Heart left ventricle (tissue), 16 donors: ENCODE data around the gene UNC93A. TPM values are rescaled to one million over a fixed set of nuclear protein-coding genes. Genes with fewer than 3 reads are reported as not detected.
"Not testable (repeated sequence)": the region's sequence is repeated elsewhere in the genome, so short reads cannot be mapped to it uniquely, and the experiment has no call there.

Experiments
- ATAC-seq, 4 donors: fragments of 200-7000 bp; cut with Tn5 transposase; one replicate each; pipeline ENCODE4 v1.9.1; 2020 to 2022; ENCODE audit warnings: moderate library complexity in 4 of 4, mild to moderate bottlenecking in 3 of 4, moderate number of reproducible peaks in 1 of 4
- DNase-seq, 5 donors: peaks; one replicate each; pipeline ENCODE4 v3.0.0-alpha.2; 2020
- H3K27ac ChIP-seq, 12 donors: fragments of 200-600 bp; sonication (generic) in 4 of 12; one replicate each; pipeline versions ENCODE4 v1.5.0 to v1.8.0; 2016 to 2022; ENCODE audit warnings: mild to moderate bottlenecking in 2 of 12
- H3K27me3 ChIP-seq, 9 donors: fragments of 200-600 bp; sonication (generic) in 2 of 9; one replicate each; pipeline versions ENCODE4 v1.5.1 to v1.8.0; 2016 to 2022; ENCODE audit warnings: mild to moderate bottlenecking in 3 of 9
- H3K36me3 ChIP-seq, 9 donors: fragments of 200-600 bp; sonication (generic) in 2 of 9; one replicate each; pipeline versions ENCODE4 v1.5.0 to v1.8.0; 2018 to 2022; ENCODE audit warnings: mild to moderate bottlenecking in 2 of 9
- H3K4me1 ChIP-seq, 12 donors: fragments of 200-600 bp; sonication (generic) in 4 of 12; one replicate each; pipeline versions ENCODE4 v1.5.0 to v1.8.0; 2016 to 2022; ENCODE audit warnings: mild to moderate bottlenecking in 3 of 12
- H3K4me3 ChIP-seq, 12 donors: fragments of 200-600 bp; sonication (generic) in 4 of 12; one replicate each; pipeline versions ENCODE4 v1.5.0 to v1.8.0; 2017 to 2022; ENCODE audit warnings: mild to moderate bottlenecking in 9 of 12, moderate library complexity in 4 of 12
- H3K9me3 ChIP-seq, 12 donors: fragments of 200-600 bp; sonication (generic) in 4 of 12; one replicate each; pipeline versions ENCODE4 v1.5.0 to v1.8.0; 2016 to 2022; ENCODE audit warnings: mild to moderate bottlenecking in 1 of 12
- POLR2A ChIP-seq, 2 donors: fragments of 450-650 bp; IDR thresholded peaks; one replicate each; pipeline ENCODE4 v1.6.1; 2017; ENCODE audit warnings: antibody characterized with exemption in 2 of 2, mild to moderate bottlenecking in 2 of 2, moderate library complexity in 2 of 2
- WGBS, 4 donors: extraction: QIAGEN DNeasy Blood & Tissue Kit in 2 of 4; methylation state at CpG; one replicate each; pipeline versions ENCODE4 v1.1.5 to v1.1.7; 2013 to 2018; 5-methylcytosine and 5-hydroxymethylcytosine counted together
- intact Hi-C, 10 donors: fragments of 100-400 bp; cut with DNase I; formaldehyde crosslinking; loops; one replicate each; pipeline versions ENCODE4 v1.11.1 to v1.14.2; 2022
- long read RNA-seq, 3 donors: library from polyadenylated mRNA; unstranded; transcript quantifications; one replicate each; pipeline ENCODE4 v2.0.0, GENCODE V29; 2020 to 2021
- polyA plus RNA-seq, 2 donors: library from polyadenylated mRNA; stranded (reverse); fragments of 200-250 nt; gene quantifications; one replicate each; pipeline ENCODE4 v1.2.3, GENCODE V29; 2013
- total RNA-seq, 9 donors: library from RNA; depleted of rRNA in 2 of 9; stranded (reverse); fragments of >200 nt in 2 of 9; fragmentation: NEBNext Ultra II Directional in 3 of 9; extraction: Animal tissue kit (Norgen Biotek cat#: 25700) in 3 of 9; gene quantifications; one replicate each; pipeline versions ENCODE4 v1.1.0 to v1.2.4, GENCODE V29; 2016 to 2023
- TF ChIP-seq, protein P1 (sequence below), 12 donors: fragments of 200-600 bp; sonication (generic) in 4 of 12; IDR thresholded peaks; one replicate each; pipeline versions ENCODE4 v1.5.0 to v1.8.0; 2018 to 2022; ENCODE audit warnings: antibody characterized with exemption in 12 of 12, mild to moderate bottlenecking in 5 of 12
- donor health status: ischemic (EF 13 %, LVEDD 7.1; RV severe dilation, severe dysfunction).
- donor health status: healthy with polysubstance abuse.
- donor health status: DM: no; HTN: yes; CAD: no.
- donor health status: DM: no; HTN: no; CAD: no.
- donor health status: ischemic (EF 25% LVEDD 6.9; RV normal size, moderate dysfunction).
- donor health status: ischemic (EF 25% LVEDD 5.7; RV mildly dilated, moderate dysfunction).
- donor health status: healthy.
- donor health status: DM: yes; HTN: yes; CAD: no.
- donor health status: ischemic (EF 35%, LVEDD 5.7; RV mildly dilated, moderate dysfunction).
- donor health status: nonischemic (EF 11% LVEDD 7.7; RV severe dilation, severe dysfunction).
- donor health status: DM: yes; HTN: yes; CAD: no.
- donor health status: PGD.
- donor health status: ischemic (EF 29% LVEDD 5.4; RV normal size, mild dysfunction).
- donor health status: nonischemic (EF 23%, LVEDD 6.1; RV moderate dilation, normal function).

UNC93A gene
- total RNA-seq, result not detected
- polyA plus RNA-seq, result not detected
- long read RNA-seq, donor 1, result 0 reads
- long read RNA-seq, donor 2, result 0 reads
- long read RNA-seq, donor 3, result 0 reads

DNA sequence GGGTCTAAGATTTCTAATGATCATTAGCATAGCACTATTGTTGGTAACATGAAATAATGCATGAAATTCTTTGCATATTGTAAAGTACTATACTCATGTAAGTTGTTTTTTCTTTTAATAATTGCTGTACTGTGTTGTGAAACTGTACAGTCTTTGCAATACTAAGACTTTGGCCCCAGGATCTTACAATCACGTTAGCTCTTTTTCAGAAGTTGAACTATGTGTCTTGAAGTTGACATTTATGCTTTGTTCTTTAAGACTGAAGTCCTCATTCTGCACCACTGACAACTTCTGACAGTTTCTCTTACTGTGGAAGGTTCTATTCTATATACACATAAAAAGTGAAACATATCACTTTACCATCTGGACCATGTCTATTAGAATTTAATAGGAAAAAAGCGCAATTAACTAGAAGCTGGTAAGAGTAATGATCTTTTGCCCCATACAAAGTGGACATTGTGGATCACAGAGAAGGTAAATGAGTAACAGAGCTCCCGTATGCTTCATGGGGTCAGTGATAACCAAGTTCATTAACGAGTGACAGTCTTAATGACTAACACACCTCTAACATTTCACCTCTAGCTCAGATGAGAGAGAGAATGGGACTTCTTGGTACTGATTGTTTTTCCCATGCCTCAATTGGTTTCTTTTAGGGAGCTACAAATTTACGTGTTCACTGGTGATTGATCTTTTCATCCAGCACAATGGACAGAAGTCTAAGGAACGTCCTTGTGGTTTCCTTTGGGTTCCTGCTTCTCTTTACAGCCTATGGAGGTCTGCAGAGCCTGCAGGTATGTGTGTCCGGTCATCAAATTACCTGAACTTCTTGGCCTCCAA, at the start of gene UNC93A:
TSS of gene UNC93A (plus strand) at position 530 of the 837 bp plus-strand sequence. CDS start at position 705, 175 bp downstream.
- no peak for TF ChIP-seq POLR2A (IDR thresholded peaks at IDR 0.05)
- TF ChIP-seq, protein P1, sequence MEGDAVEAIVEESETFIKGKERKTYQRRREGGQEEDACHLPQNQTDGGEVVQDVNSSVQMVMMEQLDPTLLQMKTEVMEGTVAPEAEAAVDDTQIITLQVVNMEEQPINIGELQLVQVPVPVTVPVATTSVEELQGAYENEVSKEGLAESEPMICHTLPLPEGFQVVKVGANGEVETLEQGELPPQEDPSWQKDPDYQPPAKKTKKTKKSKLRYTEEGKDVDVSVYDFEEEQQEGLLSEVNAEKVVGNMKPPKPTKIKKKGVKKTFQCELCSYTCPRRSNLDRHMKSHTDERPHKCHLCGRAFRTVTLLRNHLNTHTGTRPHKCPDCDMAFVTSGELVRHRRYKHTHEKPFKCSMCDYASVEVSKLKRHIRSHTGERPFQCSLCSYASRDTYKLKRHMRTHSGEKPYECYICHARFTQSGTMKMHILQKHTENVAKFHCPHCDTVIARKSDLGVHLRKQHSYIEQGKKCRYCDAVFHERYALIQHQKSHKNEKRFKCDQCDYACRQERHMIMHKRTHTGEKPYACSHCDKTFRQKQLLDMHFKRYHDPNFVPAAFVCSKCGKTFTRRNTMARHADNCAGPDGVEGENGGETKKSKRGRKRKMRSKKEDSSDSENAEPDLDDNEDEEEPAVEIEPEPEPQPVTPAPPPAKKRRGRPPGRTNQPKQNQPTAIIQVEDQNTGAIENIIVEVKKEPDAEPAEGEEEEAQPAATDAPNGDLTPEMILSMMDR (IDR thresholded peaks at IDR 0.05), result no peak
- H3K36me3 ChIP-seq, result no peaks in the 10 kb centered on the region
- no peak within 1 kb of the TSS for H3K27ac ChIP-seq
- ATAC-seq, result no peak
- intact Hi-C loops, result loop anchor here in 2 of 10 donors (10.0 kb wide), 2 partner anchors 96 to 516 kb away; no protein-coding TSS in a partner anchor
- H3K27me3 ChIP-seq, result no peaks in the 10 kb centered on the region
- WGBS, 4 donors, result 77 to 82% (median 78%) methylated on average over 7 of the region's 7 CpGs
- no peaks in the 10 kb centered on the region for H3K4me1 ChIP-seq
- H3K4me3 ChIP-seq, result no peak within 1 kb of the TSS
- no peak for DNase-seq
- H3K9me3 ChIP-seq, result no peaks in the 10 kb centered on the region

DNA sequence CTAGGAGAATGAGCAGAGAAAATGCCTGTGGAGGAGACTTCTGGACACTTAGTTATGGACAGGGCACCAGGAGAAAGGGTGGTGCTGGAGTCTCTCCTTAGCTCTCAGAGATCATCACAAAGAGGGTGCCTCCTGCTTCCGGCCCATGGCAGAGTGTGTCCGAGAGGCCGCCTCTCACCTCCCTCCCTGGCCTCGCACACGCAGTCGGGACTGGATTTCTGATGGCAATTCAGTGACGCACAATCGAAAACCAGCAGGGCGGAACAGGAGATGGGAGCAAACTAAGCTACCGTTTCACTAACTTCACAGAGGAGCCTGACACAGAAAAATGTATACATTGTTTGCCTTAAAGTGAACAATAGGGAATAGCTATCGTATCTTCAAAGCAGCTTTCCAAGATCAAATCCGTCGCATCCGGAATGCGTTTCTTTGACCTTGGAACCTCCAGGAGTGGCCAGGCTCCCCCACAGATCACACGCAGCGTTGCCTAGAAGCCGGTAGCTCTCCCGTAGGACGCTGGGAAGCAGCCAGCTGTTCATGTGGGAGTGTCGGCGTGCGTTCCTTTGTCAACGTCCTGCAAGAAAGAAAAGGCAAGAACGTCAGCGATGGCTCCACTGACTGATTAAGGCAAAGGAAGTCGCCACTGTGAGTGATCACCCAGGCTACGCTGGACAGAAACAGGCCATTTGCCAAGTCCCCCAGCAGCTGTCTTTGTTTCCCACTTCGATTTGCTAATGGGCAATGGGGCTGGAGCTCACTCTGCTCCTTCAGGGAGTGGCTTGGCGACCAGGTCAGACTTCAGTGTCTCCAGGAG, 49.6 kb upstream of the UNC93A start:
- peaks cover 0 to 12% (median 0%) of the 10 kb centered on the region in 9 donors for H3K27me3 ChIP-seq
- intact Hi-C loops, H3K9me3 ChIP-seq, H3K27ac ChIP-seq, H3K4me1 ChIP-seq, H3K36me3 ChIP-seq: not testable (repeated sequence)
- H3K4me3 ChIP-seq, result peak overlapping the region in 1 of 12 donors; percentile 7
- DNase-seq (peak in 2 of 5 donors; percentile 38 to 43), ATAC-seq (peak in 1 of 4 donors; percentile 91)
- WGBS, 4 donors, result 43 to 82% (median 51%) methylated on average over 22 to 29 of the region's 30 CpGs

DNA sequence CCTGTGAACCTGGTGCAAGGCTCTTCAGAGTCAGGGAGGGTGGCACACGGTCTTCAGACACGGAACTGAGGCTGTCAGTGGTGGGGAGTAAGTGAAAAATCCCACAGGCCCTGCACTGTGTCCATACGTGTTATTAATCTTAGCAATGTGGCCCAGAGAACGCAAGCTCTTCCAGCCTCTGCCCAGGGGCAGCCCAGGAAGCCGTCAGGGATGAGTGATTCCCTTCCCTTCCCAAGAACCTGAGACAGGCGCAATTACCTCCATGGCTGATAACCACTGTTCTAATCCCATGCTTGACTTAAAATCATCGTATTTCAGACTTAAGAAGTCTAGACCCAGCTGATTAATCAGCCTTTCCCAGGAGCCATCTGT, 49.0 kb upstream of the UNC93A start:
- intact Hi-C loops, H3K4me3 ChIP-seq: not testable (repeated sequence)
- WGBS, 4 donors, result 62 to 100% (median 86%) methylated on average over 2 to 3 of the region's 7 CpGs

DNA sequence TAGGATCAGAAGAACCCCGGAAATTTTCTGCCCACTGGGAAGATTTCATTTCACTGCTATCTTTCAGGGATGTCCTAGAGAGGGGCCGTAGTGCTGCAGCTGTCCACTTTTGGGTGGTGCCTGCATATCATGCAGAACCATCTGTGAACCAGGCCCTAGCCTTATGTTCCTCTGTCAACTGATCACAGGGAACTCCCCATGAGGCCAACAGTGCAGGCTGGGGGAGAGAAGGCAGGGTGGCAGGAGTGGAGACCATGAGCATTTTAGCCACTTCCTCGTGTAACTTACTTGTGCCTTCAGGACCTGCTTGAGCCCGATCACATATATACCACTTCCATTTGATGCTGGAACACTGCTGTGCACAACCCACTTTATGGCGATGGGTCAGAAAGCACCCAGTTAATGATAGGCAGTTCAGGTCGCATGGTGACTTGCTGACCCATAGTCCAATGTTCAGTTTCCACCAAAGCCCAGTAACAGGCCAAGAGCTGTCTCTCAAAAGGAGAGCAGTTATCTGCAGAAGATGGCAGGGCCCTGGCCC, 48.5 kb upstream of the UNC93A start:
- H3K4me1 ChIP-seq, intact Hi-C loops, H3K36me3 ChIP-seq, ATAC-seq, H3K9me3 ChIP-seq, H3K4me3 ChIP-seq, H3K27ac ChIP-seq: not testable (repeated sequence)
- peak in 1 of 5 donors; percentile 22 for DNase-seq
- H3K27me3 ChIP-seq, result peaks cover 0 to 13% (median 0%) of the 10 kb centered on the region in 9 donors
- 85 to 91% (median 90%) methylated on average over 5 to 6 of the region's 6 CpGs for WGBS, 4 donors

More for the DNA sequence above, 49.0 kb upstream of the UNC93A start:
- not testable (repeated sequence) for H3K27ac ChIP-seq, H3K9me3 ChIP-seq, ATAC-seq, H3K36me3 ChIP-seq, H3K4me1 ChIP-seq, DNase-seq
- H3K27me3 ChIP-seq, result peaks cover 0 to 13% (median 0%) of the 10 kb centered on the region in 9 donors

DNA sequence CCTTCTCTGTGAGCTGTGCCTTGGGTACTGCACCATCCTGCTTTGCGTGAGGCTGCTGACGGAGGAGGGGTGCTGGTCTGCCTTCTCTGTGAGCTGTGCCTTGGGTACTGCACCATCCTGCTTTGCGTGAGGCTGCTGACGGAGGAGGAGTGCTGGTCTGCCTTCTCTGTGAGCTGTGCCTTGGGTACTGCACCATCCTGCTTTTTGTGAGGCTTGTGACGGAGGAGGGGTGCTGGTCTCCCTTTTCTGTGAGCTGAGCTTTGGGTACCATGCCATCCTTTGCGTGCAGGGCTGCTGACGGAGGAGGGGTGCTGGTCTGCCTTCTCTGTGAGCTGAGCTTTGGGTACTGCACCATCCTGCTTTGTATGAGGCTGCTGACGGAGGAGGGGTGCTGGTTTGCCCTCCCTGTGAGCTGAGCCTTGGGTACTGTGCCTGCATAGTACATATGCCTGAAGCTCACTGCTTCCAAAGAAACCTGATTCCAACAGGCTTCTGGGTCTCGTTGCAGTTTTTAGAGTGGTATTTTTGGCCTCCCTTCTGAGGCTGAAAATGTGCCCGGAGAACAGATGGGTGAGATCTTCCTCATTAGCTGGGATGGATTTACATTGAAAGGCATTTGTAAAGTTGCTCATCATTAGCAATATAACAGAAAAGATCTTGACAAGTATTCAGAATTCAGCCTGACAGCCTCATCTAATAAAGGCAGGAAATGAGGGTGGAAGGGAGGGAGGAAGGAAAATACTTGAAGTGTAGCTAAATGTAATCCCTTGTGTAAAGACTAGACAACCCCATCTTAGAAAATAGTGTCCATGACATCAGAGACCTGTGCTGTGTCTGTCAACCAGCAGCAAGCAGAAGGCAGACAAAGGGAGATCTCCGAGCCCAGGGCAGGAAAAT, 46.8 kb upstream of the UNC93A start:
- Histone ChIP-seq H3K4me1 (no peaks in the 10 kb centered on the region), H3K27ac (no peak overlapping the region), H3K4me3 (no peak overlapping the region), H3K27me3 (peaks cover 0 to 13% (median 0%) of the 10 kb centered on the region in 9 donors), H3K36me3 (no peaks in the 10 kb centered on the region), H3K9me3 (no peaks in the 10 kb centered on the region)
- DNase-seq, result no peak
- intact Hi-C loops, result no loop called here
- TF ChIP-seq, protein P1 (IDR thresholded peaks at IDR 0.05), result no peak
- no peak for TF ChIP-seq POLR2A (IDR thresholded peaks at IDR 0.05)
- WGBS, 4 donors, result 52 to 64% (median 61%) methylated on average over 11 of the region's 11 CpGs
- ATAC-seq, result no peak
